Measurements from ENCODE around the gene CDH13.

DNA sequence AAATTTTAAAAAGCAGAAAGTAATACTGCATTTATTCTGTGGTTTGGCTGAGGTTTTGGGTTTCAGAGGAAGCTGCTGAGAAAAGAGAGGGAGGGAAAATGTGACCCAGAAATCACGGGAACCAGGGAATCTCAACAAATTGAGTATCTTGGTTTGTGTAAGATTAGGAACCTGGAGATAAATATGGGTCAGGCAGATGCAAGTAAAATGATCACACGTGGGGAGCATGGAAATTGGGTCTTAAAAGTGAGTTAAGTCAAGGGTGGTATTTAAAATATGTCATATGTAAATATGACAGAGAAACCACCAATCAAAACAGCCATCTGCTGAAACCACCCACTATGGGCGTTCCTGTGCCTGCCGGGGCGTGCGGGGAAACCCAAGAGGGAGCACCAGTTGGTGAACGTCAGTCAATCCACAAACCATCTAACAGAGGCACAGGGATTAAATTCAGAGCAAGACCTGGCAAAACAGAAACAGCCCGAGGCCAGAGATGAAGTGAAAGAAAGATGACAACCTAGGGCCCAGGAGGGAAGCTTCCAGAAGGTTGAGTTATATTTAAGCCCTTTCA is 33.4 kb downstream of the CDH13 start:
- no peak for TF ChIP-seq CTCF (IDR thresholded peaks at IDR 0.05; ENCODE audit: poor library complexity)
- TF ChIP-seq EZH2 (IDR thresholded peaks at IDR 0.05; ENCODE audit: borderline replicate concordance) = no peak

Measured in hepatocyte (in vitro differentiated cells).